HG02943 (cell line): Measurements from ENCODE around the gene TRIM5.
"Not testable (repeated sequence)": the region's sequence is repeated elsewhere in the genome, so short reads cannot be mapped to it uniquely, and the experiment has no call there.

Source experiments
- ATAC-seq: cut with Tn5 transposase; IDR thresholded peaks from one replicate; pipeline ENCODE4 v1.9.1; 2021; ENCODE audit warnings: mild to moderate bottlenecking, low read depth, moderate library complexity; ENCODE audit not compliant: unreplicated experiment

The TRIM5 gene

GRCh38 chr11:5684646-5685362 lies at the start of gene TRIM5:
Gene TRIM5, minus strand, starts transcription at chr11:5685074. Its CDS starts 4,897 bp downstream, at chr11:5680177.
- ATAC-seq: peak; percentile 79

GRCh38 chr11:5727691-5728090 lies 42.8 kb upstream of the TRIM5 start:
- no peak for ATAC-seq

GRCh38 chr11:5726351-5726750 lies 41.5 kb upstream of the TRIM5 start:
- no peak for ATAC-seq

GRCh38 chr11:5722622-5723021 lies 37.7 kb upstream of the TRIM5 start:
- ATAC-seq: no peak

GRCh38 chr11:5719703-5720495 lies 35.0 kb upstream of the TRIM5 start:
- ATAC-seq: no peak

GRCh38 chr11:5716518-5716917 lies 31.6 kb upstream of the TRIM5 start:
- not testable (repeated sequence) for ATAC-seq

GRCh38 chr11:5713695-5714094 lies 28.8 kb upstream of the TRIM5 start:
- no peak for ATAC-seq

- no peak for ATAC-seq
These were observed 27.6 kb upstream of the TRIM5 start for GRCh38 chr11:5712507-5712906.

GRCh38 chr11:5705688-5706087 lies 20.8 kb upstream of the TRIM5 start:
- no peak for ATAC-seq

- peak; percentile 72 for ATAC-seq
These were observed 19.1 kb upstream of the TRIM5 start for GRCh38 chr11:5703741-5704536.

GRCh38 chr11:5701055-5701577 lies 16.2 kb upstream of the TRIM5 start:
- ATAC-seq: no peak

GRCh38 chr11:5700421-5701054 lies 15.7 kb upstream of the TRIM5 start:
- no peak for ATAC-seq

GRCh38 chr11:5698281-5698680 lies 13.4 kb upstream of the TRIM5 start:
- no peak for ATAC-seq

- ATAC-seq: no peak
These were observed 11.3 kb upstream of the TRIM5 start for GRCh38 chr11:5696210-5696609.

- no peak for ATAC-seq
These were observed 10.7 kb upstream of the TRIM5 start for GRCh38 chr11:5695580-5695979.

GRCh38 chr11:5694642-5695041 lies 9.8 kb upstream of the TRIM5 start:
- ATAC-seq: no peak

- ATAC-seq: no peak
These were observed 7.1 kb upstream of the TRIM5 start for GRCh38 chr11:5691964-5692361.

- ATAC-seq: not testable (repeated sequence)
These were observed 6.5 kb upstream of the TRIM5 start for GRCh38 chr11:5691238-5691963.

GRCh38 chr11:5690736-5691135 lies 5.9 kb upstream of the TRIM5 start:
- no peak for ATAC-seq

- ATAC-seq: no peak
These were observed 5.3 kb upstream of the TRIM5 start for GRCh38 chr11:5690216-5690615.
